ENCODE results near the gene PCED1B.
A peak's percentile ranks its signal among the peaks of the same experiment; 100 is the strongest.

The PCED1B gene

GRCh38 chr12:47251919-47252318 lies 172.5 kb downstream of the PCED1B start:
- no peak overlapping the region for H2AFZ ChIP-seq (ENCODE audit: low read length, unreplicated experiment)
- no peaks in the 10 kb centered on the region for H3K27me3 ChIP-seq (ENCODE audit: insufficient read depth, low read length)
- no peaks in the 10 kb centered on the region for H3K4me1 ChIP-seq (ENCODE audit: control insufficient read depth, insufficient read depth, low read length, unreplicated experiment)
- no peaks in the 10 kb centered on the region for H3K79me2 ChIP-seq (ENCODE audit: control insufficient read depth, insufficient read depth, low read length, unreplicated experiment)
- H3K36me3 ChIP-seq (ENCODE audit: insufficient read depth, low read length), result no peaks in the 10 kb centered on the region
- no peak overlapping the region for H3K27ac ChIP-seq (ENCODE audit: low read depth, low read length)
- H3K4me3 ChIP-seq (ENCODE audit: low read depth, low read length), result no peak overlapping the region

DNA sequence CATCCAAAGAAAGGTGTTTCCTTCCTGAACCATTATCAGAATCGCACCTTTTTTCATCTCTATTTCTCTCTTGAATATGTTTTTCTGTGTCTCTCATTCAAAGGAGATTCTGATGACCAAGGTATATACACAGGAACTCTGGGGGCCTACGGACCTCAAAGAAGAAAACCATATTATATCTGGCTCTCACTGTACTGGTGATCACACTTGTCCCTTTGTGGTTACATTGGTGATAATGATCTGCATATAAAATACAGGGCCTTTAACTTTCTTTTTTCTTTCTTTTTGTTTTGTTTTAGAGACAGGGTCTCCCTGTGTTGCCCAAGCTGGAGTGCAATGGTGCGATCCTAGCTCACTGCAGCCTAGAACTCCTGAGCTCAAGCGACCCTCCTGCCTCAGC lies 185.5 kb downstream of the PCED1B start:
- Histone ChIP-seq H3K27ac (ENCODE audit: low read depth, low read length) (no peak overlapping the region), H2AFZ (ENCODE audit: low read length, unreplicated experiment) (no peak overlapping the region), H3K79me2 (ENCODE audit: control insufficient read depth, insufficient read depth, low read length, unreplicated experiment) (no peaks in the 10 kb centered on the region), H3K27me3 (ENCODE audit: insufficient read depth, low read length) (no peaks in the 10 kb centered on the region), H3K36me3 (ENCODE audit: insufficient read depth, low read length) (no peaks in the 10 kb centered on the region), H3K4me3 (ENCODE audit: low read depth, low read length) (no peak overlapping the region), H3K4me1 (ENCODE audit: control insufficient read depth, insufficient read depth, low read length, unreplicated experiment) (peaks cover 6% of the 10 kb centered on the region)

DNA sequence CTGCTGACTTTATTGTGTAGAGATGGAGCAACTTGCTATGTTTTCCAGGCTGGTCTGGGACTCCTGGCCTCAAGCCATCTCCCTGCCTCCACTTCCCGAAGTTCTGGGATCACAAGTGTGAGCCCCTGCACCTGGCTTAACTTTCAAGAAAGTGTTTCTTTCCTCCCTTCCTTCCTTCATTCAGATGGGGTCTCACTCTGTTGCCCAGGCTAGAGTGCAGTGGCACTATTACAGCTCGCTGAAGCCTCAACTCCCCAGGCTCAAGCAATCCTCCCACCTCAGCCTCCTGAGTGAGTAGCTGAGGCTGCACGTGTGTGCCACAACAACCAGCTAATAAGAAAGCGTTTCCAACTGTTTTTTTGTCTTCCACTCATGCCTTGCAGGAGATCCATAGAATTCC lies 186.0 kb downstream of the PCED1B start:
- Histone ChIP-seq H3K4me3 (ENCODE audit: low read depth, low read length) (no peak overlapping the region), H3K4me1 (ENCODE audit: control insufficient read depth, insufficient read depth, low read length, unreplicated experiment) (peaks cover 6% of the 10 kb centered on the region), H2AFZ (ENCODE audit: low read length, unreplicated experiment) (no peak overlapping the region), H3K27ac (ENCODE audit: low read depth, low read length) (no peak overlapping the region), H3K36me3 (ENCODE audit: insufficient read depth, low read length) (no peaks in the 10 kb centered on the region), H3K27me3 (ENCODE audit: insufficient read depth, low read length) (no peaks in the 10 kb centered on the region), H3K79me2 (ENCODE audit: control insufficient read depth, insufficient read depth, low read length, unreplicated experiment) (no peaks in the 10 kb centered on the region)

DNA sequence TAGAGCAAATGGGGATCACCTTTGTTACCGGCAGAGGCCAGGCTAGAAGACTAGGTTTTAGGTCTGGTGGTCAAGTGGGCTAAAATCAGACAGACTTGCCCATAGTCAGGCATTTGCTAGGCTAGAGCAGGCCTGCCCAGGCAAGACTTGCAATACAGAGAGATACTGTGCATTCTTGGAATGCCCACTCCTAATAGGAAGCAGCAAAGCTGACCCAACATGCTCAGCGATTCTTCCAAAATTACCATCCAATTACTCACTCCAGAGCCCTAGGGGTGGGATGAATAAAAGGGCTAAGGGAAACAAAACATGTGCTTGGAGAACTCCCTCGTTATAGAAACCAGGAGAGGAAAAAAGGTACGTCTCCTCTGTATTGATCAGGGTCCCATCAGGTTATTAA lies 188.2 kb downstream of the PCED1B start:
- H3K4me3 ChIP-seq (ENCODE audit: low read depth, low read length), result no peak overlapping the region

DNA sequence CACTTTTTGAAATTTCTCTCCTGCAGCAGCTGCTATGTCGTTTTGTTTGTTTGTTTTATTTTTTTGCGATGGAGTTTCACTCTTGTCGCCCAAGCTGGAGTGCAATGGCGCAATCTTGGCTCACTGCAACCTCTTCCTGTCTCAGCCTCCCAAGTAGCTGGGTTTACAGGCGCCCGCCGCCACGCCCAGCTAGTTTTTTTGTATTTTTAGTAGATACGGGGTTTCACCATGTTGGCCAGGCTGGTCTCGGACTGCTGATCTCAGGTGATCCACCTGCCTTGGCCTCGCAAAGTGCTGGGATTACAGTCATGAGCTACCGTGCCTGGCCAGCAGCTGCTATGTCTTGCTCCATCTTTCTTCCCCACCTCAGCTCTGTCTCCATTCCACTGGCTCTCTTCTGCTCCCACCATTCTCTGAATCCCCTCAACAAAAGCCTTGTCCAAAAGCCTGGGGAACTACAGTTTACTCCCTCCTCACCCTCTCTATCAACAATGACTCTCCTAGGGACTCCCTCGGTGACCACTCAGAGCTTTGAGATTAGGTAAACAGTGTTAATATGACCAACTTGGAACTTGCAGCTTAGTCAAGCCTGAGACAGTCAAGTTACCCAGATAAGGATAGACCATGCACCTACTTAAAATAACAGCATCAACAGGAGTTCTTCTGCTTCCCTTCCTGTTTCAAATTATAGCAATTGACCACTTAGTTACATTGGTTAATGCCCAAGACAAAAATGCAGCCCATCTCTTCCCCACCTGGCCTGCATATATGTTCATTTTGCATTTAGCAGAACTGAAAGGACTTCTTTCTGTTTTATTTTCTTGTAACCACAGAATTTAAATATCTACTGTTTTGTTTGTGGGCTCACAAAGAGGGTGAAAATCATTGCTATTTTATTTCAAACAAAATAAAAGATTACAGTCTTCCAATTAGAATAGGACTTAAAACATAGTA lies 189.4 kb downstream of the PCED1B start:
- Histone ChIP-seq H3K4me3 (ENCODE audit: low read depth, low read length) (no peak overlapping the region), H2AFZ (ENCODE audit: low read length, unreplicated experiment) (no peak overlapping the region), H3K4me1 (ENCODE audit: control insufficient read depth, insufficient read depth, low read length, unreplicated experiment) (peaks cover 39% of the 10 kb centered on the region), H3K27me3 (ENCODE audit: insufficient read depth, low read length) (no peaks in the 10 kb centered on the region), H3K79me2 (ENCODE audit: control insufficient read depth, insufficient read depth, low read length, unreplicated experiment) (no peaks in the 10 kb centered on the region), H3K27ac (ENCODE audit: low read depth, low read length) (no peak overlapping the region), H3K36me3 (ENCODE audit: insufficient read depth, low read length) (no peaks in the 10 kb centered on the region)

More for the DNA sequence above, 188.2 kb downstream of the PCED1B start:
- no peak overlapping the region for H2AFZ ChIP-seq (ENCODE audit: low read length, unreplicated experiment)
- H3K4me1 ChIP-seq (ENCODE audit: control insufficient read depth, insufficient read depth, low read length, unreplicated experiment), result peaks cover 27% of the 10 kb centered on the region
- H3K27me3 ChIP-seq (ENCODE audit: insufficient read depth, low read length), result no peaks in the 10 kb centered on the region
- no peaks in the 10 kb centered on the region for H3K79me2 ChIP-seq (ENCODE audit: control insufficient read depth, insufficient read depth, low read length, unreplicated experiment)
- no peak overlapping the region for H3K27ac ChIP-seq (ENCODE audit: low read depth, low read length)
- no peaks in the 10 kb centered on the region for H3K36me3 ChIP-seq (ENCODE audit: insufficient read depth, low read length)

- no peak overlapping the region for H3K27ac ChIP-seq (ENCODE audit: low read depth, low read length)
- H3K4me1 ChIP-seq (ENCODE audit: control insufficient read depth, insufficient read depth, low read length, unreplicated experiment), result peaks cover 39% of the 10 kb centered on the region
These were observed 190.5 kb downstream of the PCED1B start for GRCh38 chr12:47269916-47270315.

DNA sequence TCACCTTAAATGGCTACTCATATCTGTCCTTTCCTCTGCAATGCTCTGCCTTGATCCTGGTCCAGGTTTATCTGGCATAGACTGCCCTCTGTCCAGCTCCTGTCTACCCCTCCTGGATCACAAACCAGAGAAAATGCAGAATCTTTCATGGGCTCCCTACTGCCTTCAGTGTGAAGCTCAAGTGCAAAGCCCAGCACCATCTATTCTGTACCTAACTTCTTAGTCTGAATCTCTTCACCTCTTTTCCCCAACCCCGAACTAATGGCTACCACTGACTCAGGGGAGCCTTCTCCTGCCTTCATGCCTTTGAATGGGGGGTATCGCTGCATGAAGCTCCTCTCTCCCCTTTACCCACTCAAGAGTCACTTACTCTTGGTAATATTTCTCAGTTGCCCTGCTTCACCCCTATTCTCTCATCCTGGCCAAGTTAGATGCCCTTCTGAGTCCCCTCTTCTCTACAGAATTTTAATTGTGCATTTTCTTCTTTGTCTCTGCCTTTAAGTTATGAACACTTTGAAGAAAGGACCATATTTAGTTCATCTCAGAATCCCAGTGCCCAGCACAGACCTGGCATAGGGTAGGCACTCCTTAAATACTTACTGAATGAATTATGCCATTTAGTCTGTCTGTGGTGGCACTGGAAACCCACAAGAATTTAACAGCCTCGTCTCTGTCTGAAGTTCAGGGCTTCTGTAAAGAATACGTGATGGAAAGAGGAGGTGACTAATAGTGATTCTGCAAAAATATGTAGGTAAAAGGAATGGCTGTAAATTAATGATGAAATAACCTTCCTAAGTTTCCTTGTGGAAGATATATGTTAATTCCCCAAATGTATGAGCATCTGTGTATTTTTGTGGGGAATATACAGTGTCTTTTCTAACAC lies 191.6 kb downstream of the PCED1B start:
- no peaks in the 10 kb centered on the region for H3K27me3 ChIP-seq (ENCODE audit: insufficient read depth, low read length)
- H3K4me3 ChIP-seq (ENCODE audit: low read depth, low read length), result 0 out of 2 replicates have a peak overlapping the region, but pooled peaks have one; percentile 9
- H2AFZ ChIP-seq (ENCODE audit: low read length, unreplicated experiment), result peak overlapping the region; percentile 49
- H3K27ac ChIP-seq (ENCODE audit: low read depth, low read length), result peak overlapping the region; percentile 73
- no peaks in the 10 kb centered on the region for H3K79me2 ChIP-seq (ENCODE audit: control insufficient read depth, insufficient read depth, low read length, unreplicated experiment)
- H3K4me1 ChIP-seq (ENCODE audit: control insufficient read depth, insufficient read depth, low read length, unreplicated experiment), result peaks cover 39% of the 10 kb centered on the region
- no peaks in the 10 kb centered on the region for H3K36me3 ChIP-seq (ENCODE audit: insufficient read depth, low read length)

More at GRCh38 chr12:47269916-47270315, 190.5 kb downstream of the PCED1B start:
- H3K36me3 ChIP-seq (ENCODE audit: insufficient read depth, low read length), result no peaks in the 10 kb centered on the region
- no peaks in the 10 kb centered on the region for H3K79me2 ChIP-seq (ENCODE audit: control insufficient read depth, insufficient read depth, low read length, unreplicated experiment)
- peak overlapping the region; percentile 42 for H2AFZ ChIP-seq (ENCODE audit: low read length, unreplicated experiment)
- H3K27me3 ChIP-seq (ENCODE audit: insufficient read depth, low read length), result no peaks in the 10 kb centered on the region
- no peak overlapping the region for H3K4me3 ChIP-seq (ENCODE audit: low read depth, low read length)

DNA sequence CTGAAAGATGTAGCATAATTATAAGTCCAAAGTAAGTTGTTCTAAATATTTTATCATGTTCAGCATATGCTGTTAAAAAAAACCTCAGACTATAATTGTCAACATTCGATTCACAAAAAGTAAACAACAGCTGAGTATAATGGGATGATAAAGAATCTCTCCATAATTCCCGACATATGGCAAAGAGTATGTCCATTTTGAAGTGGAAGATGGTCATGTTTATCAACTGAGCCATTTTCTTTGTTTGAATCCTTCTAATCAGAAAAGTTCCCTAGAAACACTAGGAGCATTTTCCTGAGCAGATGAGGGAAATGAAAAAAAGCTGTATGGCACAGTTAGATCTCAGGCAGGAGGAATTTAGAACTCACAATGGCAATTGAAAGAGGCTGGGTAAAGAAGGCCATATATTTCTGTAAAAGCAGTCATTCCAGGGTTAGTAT lies 192.4 kb downstream of the PCED1B start:
- Histone ChIP-seq H3K4me1 (ENCODE audit: control insufficient read depth, insufficient read depth, low read length, unreplicated experiment) (peaks cover 46% of the 10 kb centered on the region), H3K79me2 (ENCODE audit: control insufficient read depth, insufficient read depth, low read length, unreplicated experiment) (no peaks in the 10 kb centered on the region), H2AFZ (ENCODE audit: low read length, unreplicated experiment) (peak overlapping the region; percentile 49), H3K4me3 (ENCODE audit: low read depth, low read length) (no peak overlapping the region), H3K36me3 (ENCODE audit: insufficient read depth, low read length) (no peaks in the 10 kb centered on the region), H3K27ac (ENCODE audit: low read depth, low read length) (peak overlapping the region; percentile 73), H3K27me3 (ENCODE audit: insufficient read depth, low read length) (no peaks in the 10 kb centered on the region)

DNA sequence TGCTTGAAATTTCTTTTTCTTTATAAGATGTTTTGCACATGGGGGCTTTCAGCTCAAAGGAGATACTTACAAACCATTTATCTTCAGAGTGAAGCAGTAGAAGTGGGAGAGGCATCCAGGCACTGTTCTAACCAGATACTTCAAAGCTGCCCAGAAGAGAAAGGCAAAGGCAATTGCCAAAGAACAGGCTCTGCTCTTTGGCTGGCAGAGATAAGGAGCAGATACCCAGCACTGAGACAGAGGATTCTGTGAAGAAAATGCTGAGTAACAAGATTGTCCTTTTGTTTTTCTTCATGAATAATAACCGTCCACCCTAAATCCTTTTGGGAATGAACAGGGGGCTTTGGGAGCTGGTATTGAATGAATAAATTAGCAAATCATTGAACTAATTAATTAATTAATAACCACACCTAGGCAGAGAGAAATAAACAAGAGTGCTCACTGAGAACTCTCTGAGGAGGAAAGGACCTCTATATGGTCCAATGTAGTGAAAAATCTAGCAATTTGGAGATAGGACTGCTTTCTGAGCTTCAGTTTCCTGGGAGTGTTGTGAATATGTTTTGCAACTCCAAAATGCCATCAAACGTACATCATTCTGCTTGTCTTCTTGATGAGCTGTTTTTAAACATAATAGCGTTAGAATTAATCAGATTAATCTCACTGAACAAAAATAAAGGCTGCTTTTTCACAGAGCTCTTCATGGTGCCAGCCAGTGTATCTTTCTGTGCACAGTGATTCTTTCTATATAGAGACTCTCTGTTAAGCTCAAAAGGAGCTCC lies 193.2 kb downstream of the PCED1B start:
- peak overlapping the region; percentile 73 for H3K27ac ChIP-seq (ENCODE audit: low read depth, low read length)
- H2AFZ ChIP-seq (ENCODE audit: low read length, unreplicated experiment), result peak overlapping the region; percentile 41
- H3K36me3 ChIP-seq (ENCODE audit: insufficient read depth, low read length), result no peaks in the 10 kb centered on the region
- H3K4me3 ChIP-seq (ENCODE audit: low read depth, low read length), result no peak overlapping the region
- no peaks in the 10 kb centered on the region for H3K27me3 ChIP-seq (ENCODE audit: insufficient read depth, low read length)
- no peaks in the 10 kb centered on the region for H3K79me2 ChIP-seq (ENCODE audit: control insufficient read depth, insufficient read depth, low read length, unreplicated experiment)
- H3K4me1 ChIP-seq (ENCODE audit: control insufficient read depth, insufficient read depth, low read length, unreplicated experiment), result peaks cover 54% of the 10 kb centered on the region

DNA sequence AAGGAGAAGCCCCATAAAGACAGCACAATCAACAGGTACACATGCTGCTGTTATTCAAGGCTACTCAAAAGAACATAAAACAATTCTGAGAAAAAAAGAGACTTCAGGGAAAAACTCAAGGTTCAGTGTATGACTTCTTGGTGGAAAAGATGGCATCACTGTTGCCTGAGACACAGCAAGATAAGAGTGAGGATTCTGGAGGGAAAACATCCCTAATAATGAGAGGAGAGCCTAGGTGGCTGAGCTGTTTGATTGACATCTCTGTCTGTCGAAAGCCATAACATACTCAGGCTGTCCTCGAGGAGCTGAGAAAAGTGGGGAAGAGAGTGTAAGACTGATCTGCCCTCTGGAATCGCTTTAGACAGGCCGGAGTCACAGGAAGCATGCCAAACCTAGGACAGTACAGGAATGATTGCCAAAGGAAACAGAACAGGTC lies 193.8 kb downstream of the PCED1B start:
- no peaks in the 10 kb centered on the region for H3K36me3 ChIP-seq (ENCODE audit: insufficient read depth, low read length)
- no peak overlapping the region for H3K4me3 ChIP-seq (ENCODE audit: low read depth, low read length)
- H2AFZ ChIP-seq (ENCODE audit: low read length, unreplicated experiment), result no peak overlapping the region
- no peaks in the 10 kb centered on the region for H3K27me3 ChIP-seq (ENCODE audit: insufficient read depth, low read length)
- H3K79me2 ChIP-seq (ENCODE audit: control insufficient read depth, insufficient read depth, low read length, unreplicated experiment), result no peaks in the 10 kb centered on the region
- H3K27ac ChIP-seq (ENCODE audit: low read depth, low read length), result peak overlapping the region; percentile 73
- peaks cover 58% of the 10 kb centered on the region for H3K4me1 ChIP-seq (ENCODE audit: control insufficient read depth, insufficient read depth, low read length, unreplicated experiment)
